H1 (cell line): ENCODE data around the gene BNC1. TPM values are rescaled to one million over a fixed set of nuclear protein-coding genes. Genes with fewer than 3 reads are reported as not detected.

Experiments used
- CTCF ChIA-PET: fragments of 300-600 bp; sonication (Branson Sonifier 250); formaldehyde crosslinking; loops from one replicate; lab custom pipeline; 2021; ENCODE audit not compliant: partially characterized antibody; lab: Charles Lee
- POLR2A ChIA-PET: fragments of 300-600 bp; sonication (Branson Sonifier 250); formaldehyde crosslinking; loops from one replicate; lab custom pipeline; 2021; ENCODE audit warnings: inconsistent platforms; ENCODE audit not compliant: partially characterized antibody; lab: Charles Lee
- DNase-seq, 2 experiments: peaks; one replicate each; pipeline versions ENCODE4 v3.0.0 to v3.0.0-alpha.2; 2010 to 2022; ENCODE audit warnings: low spot score in 2 of 2, low read depth in 1 of 2, mixed read lengths in 1 of 2
- FAIRE-seq: peaks from 2 replicates; lab custom pipeline; 2011; peaks lifted over from hg19 to GRCh38; lab: Jason Lieb, UNC
- H2AFZ ChIP-seq: 2 replicates; pipeline ENCODE4 v1.8.1; 2012; ENCODE audit warnings: low read length, inconsistent platforms
- H2AK5ac ChIP-seq: 2 replicates; pipeline ENCODE4 v1.6.1; 2013; ENCODE audit warnings: low read depth, low read length
- H2BK120ac ChIP-seq: replicated peaks from 2 replicates; pipeline ENCODE3; 2013; ENCODE audit warnings: low read depth, low read length, inconsistent platforms
- H2BK12ac ChIP-seq: 2 replicates; pipeline ENCODE4 v1.6.1; 2013; ENCODE audit warnings: low read depth, low read length
- H2BK15ac ChIP-seq: 2 replicates; pipeline ENCODE4 v1.6.1; 2013; ENCODE audit warnings: low read length
- H2BK20ac ChIP-seq: 2 replicates; pipeline ENCODE4 v1.6.1; 2013; ENCODE audit warnings: low read length
- H2BK5ac ChIP-seq: 2 replicates; pipeline ENCODE4 v1.6.1; 2013; ENCODE audit warnings: low read depth, low read length
- H3K14ac ChIP-seq: 2 replicates; pipeline ENCODE4 v1.6.1; 2013; ENCODE audit warnings: inconsistent platforms; ENCODE audit not compliant: insufficient read length
- H3K18ac ChIP-seq: 2 replicates; pipeline ENCODE4 v1.6.1; 2013; ENCODE audit warnings: low read length; ENCODE audit errors: extremely low read depth
- H3K23ac ChIP-seq: 2 replicates; pipeline ENCODE4 v1.6.1; 2013; ENCODE audit warnings: inconsistent platforms; ENCODE audit not compliant: insufficient read length
- H3K23me2 ChIP-seq: 2 replicates; pipeline ENCODE4 v1.6.1; 2013; ENCODE audit warnings: low read depth, low read length
- H3K27ac ChIP-seq: 2 replicates; pipeline ENCODE4 v1.6.1; 2011; ENCODE audit warnings: low read depth, low read length, inconsistent platforms
- H3K27me3 ChIP-seq, 4 experiments: replicated peaks in 1 of 4; 1 replicate in 1 of 4; 2 replicates in 3 of 4; pipeline versions ENCODE4 v1.6.1 to v1.8.1; 2011 to 2013; ENCODE audit warnings: low read length in 3 of 4, mild to moderate bottlenecking in 3 of 4, inconsistent platforms in 2 of 4, mixed read lengths in 2 of 4, moderate library complexity in 1 of 4; ENCODE audit not compliant: control insufficient read depth in 3 of 4, insufficient read depth in 3 of 4; ENCODE audit errors: extremely low read depth in 1 of 4
- H3K36me3 ChIP-seq, 4 experiments: 2 replicates each; pipeline versions ENCODE4 v1.6.1 to v1.8.1; 2011 to 2013; ENCODE audit warnings: mild to moderate bottlenecking in 4 of 4, low read length in 3 of 4, moderate library complexity in 2 of 4, control low read depth in 1 of 4, inconsistent platforms in 1 of 4; ENCODE audit not compliant: insufficient read depth in 4 of 4, control insufficient read depth in 2 of 4
- H3K4ac ChIP-seq: replicated peaks from 2 replicates; pipeline ENCODE3; 2013; ENCODE audit warnings: low read length, low read depth, mixed read lengths, inconsistent platforms; ENCODE audit not compliant: insufficient read length
- H3K4me1 ChIP-seq, 4 experiments: replicated peaks in 1 of 4; 1 replicate in 1 of 4; 2 replicates in 3 of 4; pipeline versions ENCODE4 v1.6.1 to v1.8.1; 2011 to 2013; ENCODE audit warnings: low read length in 3 of 4, inconsistent platforms in 2 of 4, mixed read lengths in 1 of 4; ENCODE audit not compliant: insufficient read depth in 4 of 4, control insufficient read depth in 3 of 4
- H3K4me2 ChIP-seq, 2 experiments: 2 replicates each; pipeline versions ENCODE4 v1.6.1 to v1.8.1; 2011 to 2013; ENCODE audit warnings: low read depth in 2 of 2, low read length in 2 of 2, control low read depth in 1 of 2, inconsistent platforms in 1 of 2, mild to moderate bottlenecking in 1 of 2; ENCODE audit not compliant: insufficient read depth in 1 of 2
- H3K4me3 ChIP-seq, 4 experiments: fragments of 200-600, 300-600 bp in 1 of 4; sonication (generic), shearing (Covaris generic), sonication (Bioruptor Twin) in 1 of 4; 2 replicates each; pipeline versions ENCODE4 v1.5.1 to v1.8.1; 2011 to 2016; ENCODE audit warnings: low read length in 4 of 4, low read depth in 3 of 4, control low read depth in 2 of 4, inconsistent platforms in 2 of 4, mild to moderate bottlenecking in 2 of 4, mixed read lengths in 1 of 4, moderate library complexity in 1 of 4; ENCODE audit not compliant: insufficient read depth in 2 of 4; ENCODE audit errors: extremely low read depth in 1 of 4
- H3K56ac ChIP-seq: replicated peaks from 2 replicates; pipeline ENCODE3; 2013; ENCODE audit warnings: low read depth, mild to moderate bottlenecking, mixed read lengths, low read length, inconsistent platforms; ENCODE audit not compliant: insufficient read length
- H3K79me1 ChIP-seq: 2 replicates; pipeline ENCODE4 v1.6.1; 2013; ENCODE audit warnings: low read depth, low read length, control low read depth
- H3K79me2 ChIP-seq, 2 experiments: 2 replicates each; pipeline versions ENCODE4 v1.6.1 to v1.8.1; 2012 to 2013; ENCODE audit warnings: low read length in 2 of 2, mild to moderate bottlenecking in 2 of 2, inconsistent platforms in 1 of 2; ENCODE audit not compliant: insufficient read depth in 2 of 2, control insufficient read depth in 1 of 2
- H3K9ac ChIP-seq, 4 experiments: replicated peaks in 1 of 4; 1 replicate in 1 of 4; 2 replicates in 3 of 4; pipeline versions ENCODE4 v1.6.1 to v1.8.1; 2011 to 2013; ENCODE audit warnings: low read depth in 3 of 4, low read length in 3 of 4, control low read depth in 2 of 4, mild to moderate bottlenecking in 2 of 4, moderate library complexity in 2 of 4, inconsistent platforms in 1 of 4; ENCODE audit errors: extremely low read depth in 1 of 4
- H3K9me3 ChIP-seq, 2 experiments: 2 replicates each; pipeline versions ENCODE4 v1.6.1 to v1.8.1; 2012 to 2013; ENCODE audit warnings: mild to moderate bottlenecking in 2 of 2, moderate library complexity in 2 of 2, control low read depth in 1 of 2, inconsistent platforms in 1 of 2, low read depth in 1 of 2, low read length in 1 of 2, mixed read lengths in 1 of 2; ENCODE audit not compliant: insufficient read depth in 2 of 2
- H4K20me1 ChIP-seq, 2 experiments: replicated peaks in 1 of 2; 2 replicates each; pipeline versions ENCODE3 to v1.8.1; 2011 to 2013; ENCODE audit warnings: inconsistent platforms in 2 of 2, low read length in 2 of 2, mild to moderate bottlenecking in 1 of 2; ENCODE audit not compliant: insufficient read depth in 2 of 2, control insufficient read depth in 1 of 2
- H4K5ac ChIP-seq: 2 replicates; pipeline ENCODE4 v1.6.1; 2013; ENCODE audit warnings: low read length, low read depth, mixed read lengths, inconsistent platforms; ENCODE audit not compliant: insufficient read length
- H4K8ac ChIP-seq: 2 replicates; pipeline ENCODE4 v1.8.0; 2013; ENCODE audit warnings: mild to moderate bottlenecking, moderate library complexity, low read length, inconsistent platforms; ENCODE audit not compliant: insufficient read depth; ENCODE audit errors: extremely low read depth
- H4K91ac ChIP-seq: replicated peaks from 2 replicates; pipeline ENCODE3; 2013; ENCODE audit warnings: low read length, mixed read lengths, inconsistent platforms; ENCODE audit not compliant: insufficient read length
- MAFK ChIP-seq: IDR thresholded peaks from 2 replicates; pipeline ENCODE4 v1.6.1; 2012; ENCODE audit warnings: low read depth, mild to moderate bottlenecking, improper control_type of control experiment, low read length
- TEAD4 ChIP-seq: IDR thresholded peaks from 2 replicates; pipeline ENCODE4 v1.6.1; 2012; ENCODE audit warnings: low read depth, low read length, inconsistent platforms, mixed read lengths
- YY1 ChIP-seq: IDR thresholded peaks from 2 replicates; pipeline ENCODE4 v1.6.1; 2011; ENCODE audit warnings: low read depth, mild to moderate bottlenecking, low read length
- WGBS, 2 experiments: shearing (Covaris generic) in 1 of 2; methylation state at CpG; one replicate each; pipeline versions ENCODE4 v1.1.6 to v1.1.7; 2013 to 2015; ENCODE audit warnings: low lambda C conversion rate in 2 of 2, mixed read lengths in 2 of 2, inconsistent platforms in 1 of 2, low coverage in 1 of 2, missing lambda C conversion rate in 1 of 2; ENCODE audit not compliant: insufficient replicate concordance in 2 of 2, insufficient coverage in 1 of 2, insufficient read length in 1 of 2; ENCODE audit errors: extremely low coverage in 1 of 2, missing lambda C conversion rate in 1 of 2; 5-methylcytosine and 5-hydroxymethylcytosine counted together
- polyA plus RNA-seq, 7 experiments: library from polyadenylated mRNA; depleted of rRNA in 3 of 7; stranded (reverse) in 5 of 7; unstranded in 2 of 7; fragments of >200 nt in 5 of 7; fragments of 200-250 nt in 2 of 7; gene quantifications; 1 replicate in 5 of 7; 2 replicates in 1 of 7; 4 replicates in 1 of 7; pipeline versions ENCODE4 v1.2.1 to v1.2.3, GENCODE V29; 2011 to 2013; ENCODE audit warnings: missing spikeins in 2 of 7, mixed read lengths in 2 of 7
- total RNA-seq: library from RNA; stranded (reverse); fragmentation: NEBNext Ultra II Directional; extraction: Animal tissue kit (Norgen Biotek cat#: 25700); gene quantifications from 2 replicates; pipeline ENCODE4 v1.2.1, GENCODE V29; 2021

BNC1 gene
- total and polyA plus RNA-seq, 2 of the 8 experiments (the other 6 are each of a cell fraction or from before 2014, with no cell fraction given) = 0.99 to 2.1 TPM

GRCh38 chr15:83310521-83311456, 26.3 kb upstream of the BNC1 start:
- H2BK20ac ChIP-seq = no peak overlapping the region
- no peak overlapping the region for H2AFZ ChIP-seq
- no peak overlapping the region for H4K8ac ChIP-seq
- POLR2A ChIA-PET = interaction anchor here (1.4 kb wide), 1 partner anchor 136 kb away, joined by 3 read pairs; the partner anchor contains the start of gene SH3GL3
- H3K14ac ChIP-seq = no peak overlapping the region
- peak; percentile 83; the same call in 1 of the 2 replicates for TF ChIP-seq MAFK
- TF ChIP-seq YY1 = no peak
- TF ChIP-seq TEAD4 = 0 out of 2 replicates have a peak, but pooled peaks have one; percentile 31
- no peak overlapping the region for H3K4ac ChIP-seq
- H3K27me3 ChIP-seq = no peaks in the 10 kb centered on the region
- H2BK120ac ChIP-seq = peak overlapping the region; percentile 58
- H3K36me3 ChIP-seq = no peaks in the 10 kb centered on the region
- no peaks in the 10 kb centered on the region for H3K79me2 ChIP-seq
- H4K91ac ChIP-seq = peak overlapping the region; percentile 25
- WGBS, 2 experiments = 51% methylated on average over 5 of the region's 5 CpGs; no CpG with 5 or more reads in 1 of the 2 experiments
- peak; percentile 90 for FAIRE-seq
- H2BK5ac ChIP-seq = 0 out of 2 replicates have a peak overlapping the region, but pooled peaks have one; percentile 35
- H3K4me3 ChIP-seq = peak overlapping the region in 1 of 4 experiments; percentile 11; a peak in 1 of 8 replicates
- peaks cover 3 to 24% (median 12%) of the 10 kb centered on the region in 4 experiments for H3K4me1 ChIP-seq
- no peak for DNase-seq
- H3K9ac ChIP-seq = no peak overlapping the region
- no peak overlapping the region for H2AK5ac ChIP-seq
- no peaks in the 10 kb centered on the region; the same call in none of the 2 replicates for H3K23me2 ChIP-seq
- H4K5ac ChIP-seq = no peak overlapping the region
- 0 out of 2 replicates have a peak overlapping the region, but pooled peaks have one; percentile 22 for H3K18ac ChIP-seq
- no peak overlapping the region for H3K4me2 ChIP-seq
- H4K20me1 ChIP-seq = no peaks in the 10 kb centered on the region
- H3K56ac ChIP-seq = no peak overlapping the region
- H2BK15ac ChIP-seq = no peak overlapping the region
- no peaks in the 10 kb centered on the region for H3K79me1 ChIP-seq
- H3K27ac ChIP-seq = peak overlapping the region; percentile 48; the same call in 1 of the 2 replicates
- H3K23ac ChIP-seq = no peak overlapping the region
- CTCF ChIA-PET = interaction anchor here (0.6 to 1.9 kb wide), 4 partner anchors 8 to 224 kb away, joined by 3 to 5 read pairs (median 3); no protein-coding TSS in a partner anchor
- H2BK12ac ChIP-seq = 0 out of 2 replicates have a peak overlapping the region, but pooled peaks have one; percentile 42
- no peaks in the 10 kb centered on the region for H3K9me3 ChIP-seq
